B cell (primary cell): ENCODE results near the gene SLC26A8.

Experiments used
- CTCF ChIP-seq: fragments of 200-600 bp; IDR thresholded peaks from one replicate; pipeline ENCODE4 v1.8.0; 2022; ENCODE audit warnings: antibody characterized with exemption, mild to moderate bottlenecking
- EZH2 ChIP-seq: IDR thresholded peaks from 2 replicates; pipeline ENCODE4 v1.6.1; 2012; ENCODE audit warnings: borderline replicate concordance, low read depth, mild to moderate bottlenecking, moderate library complexity, low read length; ENCODE audit not compliant: insufficient read depth, poor library complexity, severe bottlenecking

DNA sequence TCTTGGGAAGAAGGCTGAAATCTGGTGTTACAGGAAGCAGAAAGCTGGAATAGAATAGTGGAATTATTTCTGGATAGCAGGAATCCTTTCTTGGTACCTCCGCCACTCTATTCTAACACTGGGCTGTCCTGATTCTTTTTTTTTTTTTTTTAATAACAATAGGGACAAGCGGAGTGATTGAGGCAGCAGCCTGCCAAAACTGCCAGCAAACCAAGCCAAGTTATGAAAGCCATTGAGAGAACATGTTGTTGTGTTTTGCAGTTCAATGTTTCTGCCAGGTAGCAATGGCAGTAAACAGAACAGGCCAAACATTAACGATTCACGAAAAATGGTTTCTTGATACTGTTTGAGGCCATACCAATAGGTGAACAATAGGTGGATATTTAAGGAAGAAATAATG lies 47.1 kb downstream of the SLC26A8 start:
- TF ChIP-seq EZH2 (no peak), CTCF (no peak)
